NCI-H187 treated with DMSO at 0.1 percent for 48 hours (cell line): ENCODE measurements around the gene PM20D1.
"Not testable (repeated sequence)": the region's sequence is repeated elsewhere in the genome, so short reads cannot be mapped to it uniquely, and the experiment has no call there.

Experiments
- DNase-seq: peaks from one replicate; lab custom pipeline; 2025; lab: John Stamatoyannopoulos, UW

The PM20D1 gene, protein sequence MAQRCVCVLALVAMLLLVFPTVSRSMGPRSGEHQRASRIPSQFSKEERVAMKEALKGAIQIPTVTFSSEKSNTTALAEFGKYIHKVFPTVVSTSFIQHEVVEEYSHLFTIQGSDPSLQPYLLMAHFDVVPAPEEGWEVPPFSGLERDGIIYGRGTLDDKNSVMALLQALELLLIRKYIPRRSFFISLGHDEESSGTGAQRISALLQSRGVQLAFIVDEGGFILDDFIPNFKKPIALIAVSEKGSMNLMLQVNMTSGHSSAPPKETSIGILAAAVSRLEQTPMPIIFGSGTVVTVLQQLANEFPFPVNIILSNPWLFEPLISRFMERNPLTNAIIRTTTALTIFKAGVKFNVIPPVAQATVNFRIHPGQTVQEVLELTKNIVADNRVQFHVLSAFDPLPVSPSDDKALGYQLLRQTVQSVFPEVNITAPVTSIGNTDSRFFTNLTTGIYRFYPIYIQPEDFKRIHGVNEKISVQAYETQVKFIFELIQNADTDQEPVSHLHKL

DNA sequence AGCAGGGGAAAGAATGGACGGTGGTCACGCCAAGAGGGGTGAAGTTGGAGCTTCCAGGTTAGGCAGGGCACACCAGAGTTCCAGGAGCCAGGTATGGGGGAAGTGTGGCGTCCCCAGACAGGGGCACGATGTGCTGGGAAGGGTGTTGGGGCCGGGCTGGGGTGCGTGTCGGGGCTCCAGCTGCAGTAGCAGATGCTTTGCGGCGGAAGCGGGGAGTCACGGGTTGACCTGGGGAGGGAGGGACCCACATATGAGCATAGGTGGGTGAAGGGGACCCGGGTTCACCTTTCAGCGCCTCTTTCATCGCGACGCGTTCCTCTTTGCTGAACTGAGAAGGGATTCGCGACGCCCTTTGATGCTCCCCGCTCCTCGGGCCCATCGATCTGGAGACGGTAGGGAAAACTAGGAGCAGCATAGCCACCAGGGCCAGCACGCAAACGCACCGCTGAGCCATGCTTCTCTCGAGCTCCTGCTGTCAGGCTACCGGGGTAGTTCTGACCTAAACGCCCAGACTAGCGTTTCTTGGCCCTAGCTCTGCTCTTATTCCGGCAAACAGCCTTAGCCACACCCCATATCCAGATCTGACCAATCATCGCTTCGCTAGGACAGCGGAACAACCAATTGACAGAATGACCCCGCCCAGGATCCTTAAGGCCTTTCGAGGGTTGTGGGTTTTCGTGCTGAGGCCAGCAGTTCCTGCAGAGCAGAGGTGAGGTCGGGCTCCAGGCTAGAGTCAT is at the start of gene PM20D1:
PM20D1 (minus strand) TSS at position 514 of the 737 bp plus-strand sequence; CDS start at position 454, 60 bp downstream.
- DNase-seq, result no peak

DNA sequence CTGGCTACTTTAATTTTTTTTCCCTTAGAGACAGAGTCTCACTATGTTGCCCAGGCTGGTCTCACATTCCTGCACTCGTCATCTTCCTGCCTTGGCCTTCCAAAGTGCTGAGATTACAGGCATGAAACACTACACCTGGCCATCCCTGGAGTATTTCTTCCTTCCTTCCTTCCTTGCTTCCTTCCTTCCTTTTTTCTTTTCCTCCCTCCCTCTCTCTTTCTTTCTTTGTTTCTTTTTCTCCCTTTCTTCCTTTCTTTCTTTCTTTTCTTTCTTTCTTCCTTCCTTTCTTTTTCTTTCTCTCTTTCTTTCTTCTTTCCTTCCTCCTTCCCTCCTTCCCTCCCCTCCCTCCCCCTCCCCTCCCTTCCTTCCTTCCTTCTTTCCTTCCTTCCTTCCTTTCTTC is 46.4 kb upstream of the PM20D1 start:
- DNase-seq, result no peak

DNA sequence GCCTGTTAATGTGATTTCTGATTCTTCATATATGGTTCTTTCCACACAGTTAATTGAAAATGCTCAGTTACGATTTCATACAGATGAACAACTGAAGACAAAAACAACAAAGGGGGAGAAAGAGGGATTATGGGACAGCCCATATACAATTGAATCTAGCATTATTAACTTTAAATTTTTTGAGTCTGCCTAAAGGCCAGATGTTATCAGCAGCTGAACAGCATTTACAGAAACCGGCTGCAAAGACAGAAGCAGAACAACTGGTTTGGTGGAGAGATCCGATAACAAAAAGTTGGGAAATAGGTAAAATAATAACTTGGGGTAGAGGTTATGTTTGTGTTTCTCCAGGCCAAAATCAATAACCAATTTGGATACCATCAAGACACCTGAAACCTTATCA is 44.2 kb upstream of the PM20D1 start:
- DNase-seq, result not testable (repeated sequence)

DNA sequence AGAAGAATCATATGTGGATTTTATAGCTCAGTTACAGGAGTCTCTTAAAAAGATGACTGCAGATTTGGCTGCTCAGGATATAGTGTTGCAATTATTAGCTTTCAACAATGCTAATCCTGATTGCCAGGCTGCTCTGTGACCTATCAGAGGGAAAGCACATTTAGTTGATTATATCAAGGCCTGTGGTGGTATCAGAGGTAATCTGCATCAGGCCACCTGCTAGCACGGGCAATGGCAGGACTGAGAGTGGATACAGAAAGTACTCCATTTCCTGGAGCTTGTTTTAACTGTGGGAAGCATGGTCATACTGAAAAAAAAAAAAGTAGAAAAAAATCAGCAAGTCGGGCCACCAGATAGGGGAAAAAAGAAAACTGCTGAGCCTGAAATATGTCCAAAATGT is 42.2 kb upstream of the PM20D1 start:
- not testable (repeated sequence) for DNase-seq

DNA sequence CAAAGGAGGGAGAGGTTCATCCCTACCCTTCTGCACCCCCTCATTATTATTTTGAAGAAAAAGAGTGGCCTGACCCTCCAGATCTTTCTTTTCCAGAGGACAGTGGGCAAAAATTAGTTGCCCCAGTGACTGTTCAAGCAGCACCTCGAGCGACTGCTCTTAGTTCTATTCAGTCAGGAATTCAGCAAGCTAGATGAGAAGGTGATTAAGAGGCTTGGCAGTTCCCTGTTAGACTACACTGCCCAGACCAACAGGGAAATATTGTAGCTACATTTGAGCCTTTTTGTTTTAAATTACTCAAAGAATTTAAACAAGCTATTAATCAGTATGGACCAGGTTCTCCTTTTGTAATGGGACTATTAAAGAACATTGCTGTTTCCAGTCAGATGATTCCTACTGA is 41.5 kb upstream of the PM20D1 start:
- DNase-seq, result not testable (repeated sequence)

DNA sequence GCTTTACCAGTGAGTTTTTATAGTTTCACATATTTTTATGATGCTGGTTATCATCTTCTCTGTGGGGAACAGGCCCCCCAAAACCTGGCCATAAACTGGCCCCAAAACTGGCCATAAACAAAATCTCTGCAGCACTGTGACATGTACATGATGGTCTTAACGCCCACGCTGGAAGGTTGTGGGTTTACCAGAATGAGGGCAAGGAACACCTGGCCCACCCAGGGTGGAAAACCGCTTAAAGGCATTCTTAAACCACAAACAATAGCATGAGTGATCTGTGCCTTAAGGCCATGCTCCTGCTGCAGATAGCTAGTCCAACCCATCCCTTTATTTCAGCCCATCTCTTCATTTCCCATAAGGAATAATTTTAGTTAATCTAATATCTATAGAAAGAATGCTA is 40.7 kb upstream of the PM20D1 start:
- DNase-seq, result not testable (repeated sequence)

DNA sequence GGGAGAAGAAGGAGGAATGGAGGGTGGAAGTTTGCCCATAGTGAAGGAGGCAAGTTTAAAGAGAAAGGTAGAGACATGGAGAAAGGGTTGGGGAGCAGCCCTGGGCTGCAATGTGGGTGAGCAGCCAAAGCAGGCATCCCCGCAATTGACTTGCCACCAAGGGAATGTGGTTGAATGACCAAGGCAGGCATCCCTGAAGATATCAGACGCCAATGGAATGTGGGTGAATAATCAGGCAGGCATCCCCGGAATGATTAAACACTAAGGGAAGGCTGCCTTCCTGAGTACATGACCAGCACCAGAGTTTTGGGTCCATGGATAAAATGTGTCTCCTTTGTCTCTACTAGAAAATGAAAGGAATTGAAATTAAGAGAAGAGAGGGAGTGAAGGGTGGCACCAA is 39.8 kb upstream of the PM20D1 start:
- DNase-seq, result not testable (repeated sequence)

DNA sequence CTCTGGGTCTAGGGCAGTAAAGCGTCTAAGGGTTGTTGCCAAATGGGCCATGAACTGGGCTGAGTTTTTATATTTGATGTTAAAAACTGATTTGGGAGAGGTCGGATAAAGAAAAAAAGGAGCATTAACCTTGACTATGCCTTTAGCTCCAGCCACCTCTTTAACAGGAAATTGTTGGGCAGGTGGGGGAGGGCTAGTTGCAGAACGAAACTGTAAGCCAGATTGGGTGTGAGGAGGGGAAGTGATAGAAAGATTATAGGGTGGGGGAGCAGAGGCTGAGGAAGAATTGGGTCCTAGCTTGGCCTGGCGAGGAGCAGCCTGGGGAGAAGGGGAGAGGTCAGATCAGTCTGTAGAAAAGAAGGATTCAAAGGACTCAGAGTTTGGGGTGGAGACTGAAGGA is 39.1 kb upstream of the PM20D1 start:
- not testable (repeated sequence) for DNase-seq

DNA sequence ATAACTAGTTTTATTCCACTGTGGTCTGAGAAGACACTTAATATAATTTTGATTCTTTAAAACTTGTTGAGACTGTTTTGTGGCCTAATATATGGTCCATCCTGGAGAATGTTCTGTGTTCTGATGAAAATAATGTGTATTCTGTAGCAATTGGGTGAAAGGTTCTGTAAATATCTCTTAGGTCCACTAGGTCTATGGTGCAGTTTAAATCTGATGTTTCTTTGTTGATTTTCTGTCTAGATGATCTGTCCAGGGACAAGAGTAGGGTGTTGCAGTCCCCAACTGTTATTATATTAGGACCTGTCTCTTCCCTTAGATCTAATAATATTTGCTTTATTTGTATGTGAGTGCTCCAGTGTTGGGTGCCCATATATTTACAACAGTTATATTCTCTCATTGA is 33.9 kb upstream of the PM20D1 start:
- no peak for DNase-seq

DNA sequence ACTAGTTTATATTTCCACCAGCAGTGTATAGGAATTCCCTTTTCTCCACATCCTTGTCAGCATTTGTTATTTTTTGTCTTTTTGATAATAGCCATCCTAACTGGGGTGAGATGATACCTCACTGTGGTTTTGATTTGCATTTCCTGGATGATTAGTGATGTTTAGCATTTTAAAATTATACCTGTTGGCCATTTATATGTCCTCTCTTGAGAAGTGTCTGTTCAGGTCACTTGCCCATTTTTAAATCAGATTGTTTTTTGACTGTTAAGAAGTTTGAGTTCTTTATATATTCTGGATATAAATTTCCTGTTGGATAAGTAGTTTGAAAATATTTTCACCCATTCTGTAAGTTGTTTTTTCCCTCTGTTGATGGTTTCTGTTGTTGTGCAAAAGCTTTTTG is 31.0 kb upstream of the PM20D1 start:
- DNase-seq, result no peak

DNA sequence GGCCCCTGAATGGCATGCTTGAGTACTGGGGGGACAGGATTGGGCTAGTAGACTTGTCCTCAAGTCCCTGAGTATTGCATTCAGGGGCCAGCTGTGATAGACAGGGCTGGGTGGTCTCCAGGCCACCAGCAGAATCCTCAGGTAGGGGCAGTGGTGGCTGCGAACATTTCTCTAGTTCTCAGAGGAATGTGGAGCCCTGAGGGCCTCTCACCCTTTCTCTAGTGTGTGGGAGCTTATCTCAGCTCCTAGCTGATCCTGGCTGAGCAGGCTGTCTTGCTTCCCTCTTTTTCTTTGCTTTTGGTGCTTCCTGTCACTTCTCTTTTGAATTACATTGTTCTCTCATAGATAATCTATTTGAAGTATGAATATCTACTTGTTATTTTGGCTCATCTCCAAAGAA is 30.0 kb upstream of the PM20D1 start:
- DNase-seq, result no peak

DNA sequence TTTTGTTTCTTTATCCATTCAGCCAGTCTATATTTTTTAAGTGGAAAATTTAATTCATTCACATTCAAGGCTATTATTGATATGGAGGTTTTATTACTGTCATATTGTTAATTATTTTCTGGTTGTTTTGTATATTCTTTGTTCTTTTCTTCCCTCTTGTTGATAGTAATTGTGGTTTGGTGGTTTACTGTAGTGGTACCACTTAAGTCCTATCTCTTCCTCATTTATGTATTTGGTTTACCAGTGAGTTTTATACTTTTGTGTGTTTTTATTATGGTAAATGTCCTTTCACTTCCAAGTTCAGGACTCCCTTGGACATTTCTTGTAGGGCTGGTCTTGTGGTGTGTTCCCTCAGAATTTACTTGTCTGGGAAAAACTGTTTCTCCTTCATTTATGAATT is 28.1 kb upstream of the PM20D1 start:
- no peak for DNase-seq

DNA sequence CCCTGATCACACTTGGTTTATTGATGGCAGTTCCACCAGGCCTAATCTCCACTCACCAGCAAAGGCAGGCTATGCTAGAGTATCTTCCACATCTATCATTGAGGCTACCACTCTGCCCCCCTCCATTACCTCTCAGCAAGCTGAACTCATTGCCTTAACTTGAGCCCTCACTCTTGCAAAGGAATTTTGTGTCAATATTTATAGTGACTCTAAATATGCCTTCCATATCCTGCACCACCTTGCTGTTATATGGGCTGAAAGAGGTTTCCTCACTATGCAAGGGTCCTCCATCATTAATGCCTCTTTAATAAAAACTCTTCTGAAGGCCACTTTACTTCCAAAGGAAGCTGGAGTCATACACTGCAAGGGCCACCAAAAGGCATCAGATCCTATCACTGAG is 23.2 kb upstream of the PM20D1 start:
- not testable (repeated sequence) for DNase-seq

DNA sequence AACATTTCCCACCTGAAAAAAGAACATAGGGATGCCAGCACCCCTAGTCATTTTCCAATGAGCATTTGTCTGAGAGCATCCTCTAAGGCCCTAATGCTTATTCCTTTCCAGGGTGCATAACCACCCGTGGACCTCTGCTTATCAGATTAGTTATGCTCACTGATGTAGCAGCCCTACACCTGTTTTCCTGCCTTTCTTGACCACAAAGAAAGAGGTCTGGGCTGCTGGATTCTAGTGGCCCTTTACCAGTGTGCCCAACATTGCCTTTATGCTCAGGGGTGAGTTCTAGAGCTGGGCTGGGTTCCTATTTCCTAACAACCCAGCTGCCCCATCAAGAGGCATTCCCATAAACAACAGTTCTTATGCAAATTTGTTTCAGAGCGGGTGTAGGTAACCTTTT is 20.3 kb upstream of the PM20D1 start:
- no peak for DNase-seq

DNA sequence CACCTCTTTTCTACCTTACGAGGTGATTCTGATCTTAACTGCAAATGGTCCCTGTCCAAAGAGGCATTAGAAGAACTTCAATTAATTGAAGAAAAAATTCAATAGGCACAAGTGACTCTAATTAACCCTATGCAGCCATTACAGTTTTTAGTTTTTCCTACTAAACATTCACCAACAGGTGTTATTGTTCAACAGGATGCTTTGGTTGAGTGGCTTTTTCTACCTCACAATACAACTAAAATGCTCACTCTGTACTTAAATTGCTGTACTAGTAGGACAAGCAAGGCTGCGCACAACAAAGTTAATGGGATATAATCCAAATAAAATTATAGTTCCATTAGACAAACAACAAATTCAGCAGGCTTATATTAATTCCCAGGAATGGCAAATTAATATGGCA is 11.6 kb upstream of the PM20D1 start:
- DNase-seq, result no peak

DNA sequence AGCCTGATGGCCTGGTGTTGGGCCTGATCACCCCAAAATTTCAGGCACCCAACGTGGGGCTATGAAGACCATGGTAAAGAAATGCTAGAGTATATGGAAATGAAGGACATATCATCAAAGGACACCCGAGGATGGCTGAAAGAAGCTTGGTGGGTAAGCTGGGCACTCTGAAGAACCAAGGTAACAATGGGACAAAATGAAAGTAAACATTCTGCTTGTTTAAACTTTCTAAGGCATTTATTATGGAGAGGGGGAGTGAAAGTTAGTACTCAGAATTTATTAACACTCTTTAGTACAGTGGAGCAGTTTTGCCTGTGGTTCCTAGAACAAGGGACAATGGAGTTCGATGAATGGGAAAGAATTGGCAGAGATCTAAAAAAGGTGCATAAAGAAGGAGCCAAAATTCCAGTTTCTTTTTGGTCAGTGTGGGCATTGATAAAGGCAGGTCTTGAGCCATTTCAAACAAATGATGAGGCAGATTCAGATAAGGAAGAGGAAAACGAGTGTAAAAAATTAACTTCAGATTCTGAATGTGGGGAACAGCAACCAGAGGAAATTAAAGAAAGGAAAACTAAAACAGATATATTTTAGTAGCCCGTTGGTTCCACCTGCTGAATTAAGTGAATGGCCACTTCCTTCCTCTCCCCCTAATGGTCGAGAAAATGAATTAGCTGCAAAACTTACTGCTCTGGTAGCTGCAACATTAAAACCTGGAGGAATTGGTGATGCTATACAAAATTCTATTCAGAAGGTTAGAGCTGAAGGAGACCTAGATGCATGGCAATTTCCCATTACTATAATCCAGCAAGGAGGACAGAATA is 8.4 kb upstream of the PM20D1 start:
- no peak for DNase-seq

DNA sequence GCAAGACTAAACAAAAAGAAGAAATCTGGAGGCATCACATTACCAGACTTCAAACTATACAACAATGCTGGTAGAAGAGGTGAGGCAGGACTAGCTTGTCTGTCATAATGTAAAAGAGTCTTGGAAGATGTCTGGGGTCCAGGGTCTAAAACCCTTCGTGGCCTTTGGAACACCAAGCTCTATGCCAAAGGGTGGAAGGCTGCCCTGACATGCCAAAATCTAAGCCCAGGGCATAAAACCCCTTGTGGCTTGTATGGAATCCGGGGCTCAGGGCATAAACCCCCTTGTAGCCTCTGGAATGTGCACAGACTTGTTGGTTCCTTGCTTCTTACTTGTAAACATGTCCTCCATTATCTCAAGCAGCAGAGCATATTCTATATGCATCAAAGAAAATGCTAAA is 7.6 kb upstream of the PM20D1 start:
- not testable (repeated sequence) for DNase-seq

DNA sequence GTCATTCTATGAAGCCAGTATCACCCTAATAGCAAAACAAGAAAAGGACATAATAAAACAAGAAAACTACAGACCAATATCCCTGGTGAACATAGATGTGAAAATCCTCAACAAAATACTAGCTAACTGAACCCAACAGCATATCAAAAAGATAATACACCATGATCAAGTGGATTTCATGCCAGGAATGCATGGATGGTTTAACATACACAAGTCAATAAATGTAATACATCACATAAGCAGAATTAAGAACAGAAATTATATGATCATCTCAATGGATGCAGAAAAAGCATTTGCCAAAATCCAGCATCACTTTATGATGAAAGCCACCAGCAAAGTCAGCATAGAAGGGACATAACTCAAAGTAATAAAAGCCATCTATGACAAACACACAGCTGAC is 6.5 kb upstream of the PM20D1 start:
- no peak for DNase-seq

DNA sequence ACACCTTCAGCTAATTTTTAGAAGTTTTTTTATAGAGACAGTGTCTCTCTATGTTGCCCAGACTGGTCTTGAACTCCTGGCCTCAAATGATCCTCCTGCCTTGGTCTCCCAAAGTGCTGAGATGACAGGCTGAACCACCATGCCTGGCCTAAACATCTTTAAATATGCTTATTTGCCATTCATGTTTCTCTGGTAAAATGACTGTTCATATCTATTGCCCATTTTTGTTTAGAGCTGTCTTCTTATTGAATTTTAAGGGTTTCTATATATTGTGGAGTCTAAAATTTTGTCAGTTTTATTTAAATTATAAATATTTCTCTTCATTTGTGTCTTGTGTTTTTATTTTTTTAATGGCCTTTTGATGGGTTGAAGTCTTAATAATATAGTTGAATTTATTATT is 3.0 kb upstream of the PM20D1 start:
- DNase-seq, result no peak

DNA sequence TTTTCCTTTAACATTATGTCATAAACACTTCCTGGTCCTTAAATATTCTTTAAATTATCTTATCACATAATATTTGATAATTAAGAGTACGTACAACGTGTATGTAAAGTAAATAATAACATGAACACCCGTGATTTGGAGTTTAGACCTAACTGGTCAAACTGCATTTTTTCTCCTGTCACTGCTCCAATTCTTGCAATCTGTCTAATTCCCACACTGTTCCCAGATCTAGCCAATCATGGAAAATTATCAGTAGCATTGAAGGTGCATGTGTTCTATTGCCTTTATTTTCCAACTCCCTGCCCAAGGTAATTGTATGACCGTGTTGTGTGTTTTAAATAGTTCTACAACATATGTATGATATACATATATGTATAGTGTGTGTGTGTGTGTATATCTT is 2.1 kb upstream of the PM20D1 start:
- no peak for DNase-seq

DNA sequence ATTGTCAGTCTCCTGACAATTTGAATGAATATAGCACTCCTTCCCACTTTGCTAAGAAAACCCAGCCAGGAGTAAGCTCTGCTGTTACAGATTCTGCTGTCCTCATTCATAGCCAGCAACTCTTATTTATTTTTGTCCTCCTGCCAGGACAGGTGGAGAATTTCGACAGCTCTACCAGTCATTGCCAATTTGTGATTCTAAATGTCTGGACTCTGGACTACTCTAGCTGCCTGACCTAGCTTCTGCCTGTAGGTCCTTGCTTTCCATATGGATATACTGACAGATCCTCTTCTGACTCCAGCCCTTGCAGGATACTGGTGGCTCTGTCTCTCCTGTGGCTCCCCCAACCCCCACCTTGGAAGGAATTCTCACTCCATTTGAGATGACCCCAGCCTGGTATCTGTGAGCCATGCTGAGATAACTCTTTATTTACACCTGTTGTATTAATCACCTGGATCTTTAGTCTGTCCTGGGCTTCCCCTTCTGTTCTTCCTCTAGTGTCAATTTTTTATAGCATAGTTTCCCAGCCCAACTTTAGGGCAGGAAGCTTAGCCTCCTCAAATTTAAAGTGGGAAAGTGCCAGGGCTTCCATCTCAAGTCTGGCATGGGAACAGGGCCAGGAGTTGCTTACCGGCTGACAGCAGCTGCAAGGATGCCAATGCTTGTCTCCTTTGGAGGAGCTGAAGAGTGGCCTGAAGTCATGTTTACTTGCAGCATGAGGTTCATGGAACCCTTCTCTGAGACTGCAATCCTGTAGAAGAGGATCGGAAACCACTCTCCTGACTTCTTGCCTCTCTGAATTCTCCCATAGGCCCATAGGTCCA is 6.7 kb downstream of the PM20D1 start:
- no peak for DNase-seq

DNA sequence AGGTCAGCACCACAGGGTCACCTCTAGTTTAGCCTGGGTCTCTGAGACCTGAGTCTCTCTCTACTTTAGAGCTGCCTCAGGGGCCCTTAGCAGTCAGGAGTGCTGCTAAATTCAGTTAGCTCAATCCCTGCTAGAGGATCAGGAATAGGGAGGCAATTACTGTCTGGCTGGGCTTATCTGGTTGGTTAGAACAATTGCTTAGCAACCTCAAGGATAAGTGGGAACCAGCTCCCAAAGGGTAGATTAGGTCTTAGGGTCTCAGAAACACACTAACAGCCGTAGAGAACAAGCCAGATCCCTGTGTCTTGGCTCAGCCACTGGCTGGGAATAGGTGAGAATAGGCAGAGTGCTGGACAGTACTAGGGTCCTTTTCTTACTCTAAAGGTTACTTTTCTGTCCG is 7.7 kb downstream of the PM20D1 start:
- no peak for DNase-seq
